ENCODE results near the gene KCNIP1.

DNA sequence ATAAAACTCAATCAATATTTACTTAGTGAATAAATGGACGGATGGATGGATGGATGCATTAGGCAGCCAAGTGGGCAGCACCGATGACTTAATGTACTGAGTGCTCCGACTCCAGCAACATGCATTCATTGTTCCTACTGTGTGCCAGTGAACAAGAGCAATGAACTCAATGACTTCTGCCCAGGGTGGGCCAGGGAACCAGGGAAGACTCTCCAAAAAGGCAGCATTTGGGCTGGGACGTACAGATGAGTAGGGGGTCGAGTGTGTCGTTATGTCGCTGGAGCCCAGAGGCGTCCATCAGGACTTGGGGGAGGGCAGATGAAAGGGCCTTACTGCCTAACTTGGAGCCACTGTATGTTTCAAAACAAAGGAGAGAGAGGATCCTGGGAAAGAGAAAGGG is 126.4 kb downstream of the KCNIP1 start:
- TF ChIP-seq, protein P1, sequence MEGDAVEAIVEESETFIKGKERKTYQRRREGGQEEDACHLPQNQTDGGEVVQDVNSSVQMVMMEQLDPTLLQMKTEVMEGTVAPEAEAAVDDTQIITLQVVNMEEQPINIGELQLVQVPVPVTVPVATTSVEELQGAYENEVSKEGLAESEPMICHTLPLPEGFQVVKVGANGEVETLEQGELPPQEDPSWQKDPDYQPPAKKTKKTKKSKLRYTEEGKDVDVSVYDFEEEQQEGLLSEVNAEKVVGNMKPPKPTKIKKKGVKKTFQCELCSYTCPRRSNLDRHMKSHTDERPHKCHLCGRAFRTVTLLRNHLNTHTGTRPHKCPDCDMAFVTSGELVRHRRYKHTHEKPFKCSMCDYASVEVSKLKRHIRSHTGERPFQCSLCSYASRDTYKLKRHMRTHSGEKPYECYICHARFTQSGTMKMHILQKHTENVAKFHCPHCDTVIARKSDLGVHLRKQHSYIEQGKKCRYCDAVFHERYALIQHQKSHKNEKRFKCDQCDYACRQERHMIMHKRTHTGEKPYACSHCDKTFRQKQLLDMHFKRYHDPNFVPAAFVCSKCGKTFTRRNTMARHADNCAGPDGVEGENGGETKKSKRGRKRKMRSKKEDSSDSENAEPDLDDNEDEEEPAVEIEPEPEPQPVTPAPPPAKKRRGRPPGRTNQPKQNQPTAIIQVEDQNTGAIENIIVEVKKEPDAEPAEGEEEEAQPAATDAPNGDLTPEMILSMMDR (IDR thresholded peaks at IDR 0.05; ENCODE audit: low read length), result no peak
- TF ChIP-seq EZH2 (IDR thresholded peaks at IDR 0.05; ENCODE audit: borderline replicate concordance, low read length), result no peak
